ENCODE data around the gene PMF1.
"Not testable (repeated sequence)": the region's sequence is repeated elsewhere in the genome, so short reads cannot be mapped to it uniquely, and the experiment has no call there.

The PMF1 gene

GRCh38 chr1:156186347-156187177 is 26.2 kb upstream of the PMF1 start:
- not testable (repeated sequence) for H3K9me3 ChIP-seq (ENCODE audit: low read length); H3K27me3 ChIP-seq (ENCODE audit: insufficient read depth, low read length); H3K4me3 ChIP-seq (ENCODE audit: low read length); H2AFZ ChIP-seq (ENCODE audit: low read depth, low read length); H3K36me3 ChIP-seq (ENCODE audit: insufficient read depth, low read length); H3K4me1 ChIP-seq (ENCODE audit: insufficient read depth, low read length)

DNA sequence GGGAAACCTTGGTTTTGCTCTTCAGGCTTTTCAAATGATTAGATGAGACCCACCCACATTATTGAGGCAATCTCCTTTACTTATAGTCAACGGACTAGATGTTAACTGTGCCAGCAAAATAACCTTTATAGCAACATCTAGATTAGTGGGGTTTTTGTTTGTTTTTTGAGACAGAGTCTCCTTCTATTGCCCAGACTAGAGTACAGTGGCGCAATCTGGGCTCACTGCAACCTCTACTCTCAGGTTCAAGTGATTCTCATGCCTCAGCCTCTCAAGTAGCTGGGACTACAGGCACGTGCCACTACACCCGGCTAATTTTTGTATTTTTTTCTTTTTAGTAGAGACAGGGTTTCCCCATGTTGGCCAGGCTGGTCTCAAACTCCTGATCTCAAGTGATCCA is 22.5 kb upstream of the PMF1 start:
- H3K27me3 ChIP-seq (ENCODE audit: insufficient read depth, low read length); H3K4me1 ChIP-seq (ENCODE audit: insufficient read depth, low read length); H3K9me3 ChIP-seq (ENCODE audit: low read length); H3K36me3 ChIP-seq (ENCODE audit: insufficient read depth, low read length); H2AFZ ChIP-seq (ENCODE audit: low read depth, low read length); H3K4me3 ChIP-seq (ENCODE audit: low read length): not testable (repeated sequence)

- Histone ChIP-seq H3K4me1 (ENCODE audit: insufficient read depth, low read length) (peaks cover 8% of the 10 kb centered on the region), H3K9me3 (ENCODE audit: low read length) (peaks cover 2% of the 10 kb centered on the region), H3K27me3 (ENCODE audit: insufficient read depth, low read length) (no peaks in the 10 kb centered on the region), H3K4me3 (ENCODE audit: low read length) (no peak overlapping the region), H3K36me3 (ENCODE audit: insufficient read depth, low read length) (no peaks in the 10 kb centered on the region), H2AFZ (ENCODE audit: low read depth, low read length) (no peak overlapping the region)
These were observed 21.4 kb upstream of the PMF1 start for GRCh38 chr1:156191292-156191964.

DNA sequence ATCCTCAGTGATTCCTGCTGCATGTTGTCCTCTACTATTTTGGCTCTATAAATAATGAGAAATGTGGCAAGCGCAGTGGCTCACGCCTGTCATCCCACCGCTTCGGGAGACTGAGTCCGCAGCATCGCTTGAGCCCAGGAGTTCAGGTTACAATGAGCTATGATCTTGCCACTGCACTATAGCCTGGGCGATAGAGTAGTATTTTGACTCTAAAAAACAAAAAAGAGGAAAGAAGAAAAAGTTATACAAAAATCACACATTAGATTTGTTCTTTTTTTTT is 19.7 kb upstream of the PMF1 start:
- peaks cover 8% of the 10 kb centered on the region for H3K4me1 ChIP-seq (ENCODE audit: insufficient read depth, low read length)
- H3K4me3 ChIP-seq (ENCODE audit: low read length): no peak overlapping the region
- peak overlapping the region; percentile 59 for H2AFZ ChIP-seq (ENCODE audit: low read depth, low read length)
- no peaks in the 10 kb centered on the region for H3K27me3 ChIP-seq (ENCODE audit: insufficient read depth, low read length)
- H3K36me3 ChIP-seq (ENCODE audit: insufficient read depth, low read length): no peaks in the 10 kb centered on the region
- peaks cover 2% of the 10 kb centered on the region for H3K9me3 ChIP-seq (ENCODE audit: low read length)

DNA sequence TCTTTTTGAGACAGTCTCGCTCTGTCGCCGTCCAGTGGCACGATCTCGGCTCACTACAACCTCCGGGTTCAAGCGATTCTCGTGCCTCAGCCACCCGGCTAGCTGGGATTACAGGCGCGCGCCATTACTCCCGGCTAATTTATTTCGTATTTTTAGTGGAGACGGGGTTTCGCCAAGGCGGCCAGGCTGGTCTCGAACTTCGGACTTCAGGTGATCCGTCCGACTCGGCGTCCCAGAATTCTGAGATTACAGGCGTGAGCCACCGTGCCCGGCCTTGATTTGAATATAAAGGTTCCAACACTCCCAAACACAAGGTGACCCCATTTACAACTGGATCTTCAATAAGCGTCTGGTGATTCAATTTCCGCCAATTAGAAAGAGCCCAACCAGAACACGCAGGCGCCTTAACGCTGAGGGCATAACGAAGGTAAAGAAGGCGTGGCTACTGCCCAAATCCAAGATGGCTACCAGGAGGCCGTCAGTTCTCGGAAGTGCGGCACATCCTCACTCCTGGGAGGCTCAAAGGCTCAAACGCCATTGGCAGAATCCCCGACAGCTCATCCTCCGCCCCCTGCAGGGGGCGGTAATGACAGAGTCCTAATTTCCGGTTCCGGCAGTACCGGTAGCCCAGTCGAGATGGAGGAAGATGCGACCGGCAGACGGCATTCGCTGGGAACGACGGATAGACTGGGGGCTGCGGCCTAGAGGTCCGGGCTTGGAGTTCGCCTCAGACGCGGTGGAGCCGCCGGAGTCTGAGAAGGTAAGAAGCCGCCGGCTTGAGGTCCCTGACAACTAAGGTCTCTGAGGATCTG is 19.1 kb upstream of the PMF1 start, which contains the start of gene SLC25A44:
TSS of gene SLC25A44 (plus strand) at position 617 of the 812 bp plus-strand sequence. CDS start 5,744 bp downstream, outside the sequence.
- H3K9me3 ChIP-seq (ENCODE audit: low read length): peaks cover 2% of the 10 kb centered on the region
- peak within 1 kb of the TSS; percentile 79 for H3K4me3 ChIP-seq (ENCODE audit: low read length)
- peaks cover 8% of the 10 kb centered on the region for H3K4me1 ChIP-seq (ENCODE audit: insufficient read depth, low read length)
- H3K27me3 ChIP-seq (ENCODE audit: insufficient read depth, low read length): no peaks in the 10 kb centered on the region
- peak within 1 kb of the TSS; percentile 59 for H2AFZ ChIP-seq (ENCODE audit: low read depth, low read length)
- no peaks in the 10 kb centered on the region for H3K36me3 ChIP-seq (ENCODE audit: insufficient read depth, low read length)

GRCh38 chr1:156194300-156194652 is 18.5 kb upstream of the PMF1 start:
- Histone ChIP-seq H3K4me1 (ENCODE audit: insufficient read depth, low read length) (peaks cover 8% of the 10 kb centered on the region), H3K4me3 (ENCODE audit: low read length) (peak overlapping the region; percentile 79), H3K36me3 (ENCODE audit: insufficient read depth, low read length) (no peaks in the 10 kb centered on the region), H3K9me3 (ENCODE audit: low read length) (no peaks in the 10 kb centered on the region), H3K27me3 (ENCODE audit: insufficient read depth, low read length) (no peaks in the 10 kb centered on the region), H2AFZ (ENCODE audit: low read depth, low read length) (no peak overlapping the region)

DNA sequence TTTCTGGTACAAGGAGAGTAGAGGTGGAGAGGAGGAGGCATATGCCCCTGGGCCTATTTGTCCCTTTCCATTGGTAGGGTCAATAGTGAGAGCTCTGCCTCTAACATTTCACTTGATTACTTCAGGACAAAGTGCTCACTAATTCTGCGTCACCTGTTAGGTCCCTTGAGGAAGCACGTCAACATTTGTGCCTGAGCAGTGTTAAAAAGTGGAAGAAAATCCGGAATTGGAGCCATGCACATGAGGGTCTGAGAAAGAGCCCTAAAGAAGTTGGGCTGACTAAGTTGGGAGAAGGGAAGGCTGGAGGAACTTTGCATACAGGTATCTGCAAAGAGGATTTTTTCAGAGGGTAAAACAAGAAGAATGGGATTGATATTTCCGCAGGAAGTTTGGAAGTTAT is 17.0 kb upstream of the PMF1 start:
- no peak overlapping the region for H2AFZ ChIP-seq (ENCODE audit: low read depth, low read length)
- H3K27me3 ChIP-seq (ENCODE audit: insufficient read depth, low read length): no peaks in the 10 kb centered on the region
- no peaks in the 10 kb centered on the region for H3K9me3 ChIP-seq (ENCODE audit: low read length)
- H3K4me1 ChIP-seq (ENCODE audit: insufficient read depth, low read length): peaks cover 8% of the 10 kb centered on the region
- H3K4me3 ChIP-seq (ENCODE audit: low read length): no peak overlapping the region
- peaks cover 10% of the 10 kb centered on the region for H3K36me3 ChIP-seq (ENCODE audit: insufficient read depth, low read length)

DNA sequence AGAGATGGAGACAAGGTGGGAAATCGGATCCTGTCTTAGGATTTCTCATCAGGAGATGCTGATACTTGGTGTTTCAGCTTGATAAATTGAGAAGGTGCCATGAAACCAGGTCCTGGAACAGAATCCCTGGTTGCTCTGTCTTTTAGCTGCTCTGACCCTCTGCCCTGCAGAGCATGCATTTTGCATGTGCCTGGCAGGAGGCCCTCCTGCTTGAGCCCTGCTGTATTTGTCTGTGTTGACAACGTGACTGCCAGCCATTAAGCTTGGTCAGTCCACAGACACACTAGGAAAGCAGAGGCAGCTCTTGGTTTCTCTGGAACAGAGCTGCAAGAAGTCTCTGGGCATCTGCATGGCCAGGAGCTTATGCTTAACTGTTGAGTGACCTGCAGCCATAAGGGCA is 16.4 kb upstream of the PMF1 start:
- Histone ChIP-seq H3K36me3 (ENCODE audit: insufficient read depth, low read length) (peaks cover 10% of the 10 kb centered on the region), H2AFZ (ENCODE audit: low read depth, low read length) (no peak overlapping the region), H3K4me1 (ENCODE audit: insufficient read depth, low read length) (peaks cover 8% of the 10 kb centered on the region), H3K27me3 (ENCODE audit: insufficient read depth, low read length) (no peaks in the 10 kb centered on the region), H3K4me3 (ENCODE audit: low read length) (no peak overlapping the region), H3K9me3 (ENCODE audit: low read length) (no peaks in the 10 kb centered on the region)

GRCh38 chr1:156198831-156199349 is 13.9 kb upstream of the PMF1 start:
- peaks cover 8% of the 10 kb centered on the region for H3K4me1 ChIP-seq (ENCODE audit: insufficient read depth, low read length)
- no peaks in the 10 kb centered on the region for H3K9me3 ChIP-seq (ENCODE audit: low read length)
- H3K36me3 ChIP-seq (ENCODE audit: insufficient read depth, low read length): peaks cover 15% of the 10 kb centered on the region
- no peaks in the 10 kb centered on the region for H3K27me3 ChIP-seq (ENCODE audit: insufficient read depth, low read length)
- no peak overlapping the region for H2AFZ ChIP-seq (ENCODE audit: low read depth, low read length)
- H3K4me3 ChIP-seq (ENCODE audit: low read length): no peak overlapping the region

- H3K27me3 ChIP-seq (ENCODE audit: insufficient read depth, low read length): no peaks in the 10 kb centered on the region
- no peak overlapping the region for H3K4me3 ChIP-seq (ENCODE audit: low read length)
- no peak overlapping the region for H2AFZ ChIP-seq (ENCODE audit: low read depth, low read length)
- no peaks in the 10 kb centered on the region for H3K9me3 ChIP-seq (ENCODE audit: low read length)
- peaks cover 17% of the 10 kb centered on the region for H3K36me3 ChIP-seq (ENCODE audit: insufficient read depth, low read length)
- H3K4me1 ChIP-seq (ENCODE audit: insufficient read depth, low read length): no peaks in the 10 kb centered on the region
These were observed 12.8 kb upstream of the PMF1 start for GRCh38 chr1:156200044-156200443.

- H3K9me3 ChIP-seq (ENCODE audit: low read length): no peaks in the 10 kb centered on the region
- no peaks in the 10 kb centered on the region for H3K4me1 ChIP-seq (ENCODE audit: insufficient read depth, low read length)
- H3K4me3 ChIP-seq (ENCODE audit: low read length): no peak overlapping the region
- peaks cover 26% of the 10 kb centered on the region for H3K36me3 ChIP-seq (ENCODE audit: insufficient read depth, low read length)
- no peaks in the 10 kb centered on the region for H3K27me3 ChIP-seq (ENCODE audit: insufficient read depth, low read length)
- H2AFZ ChIP-seq (ENCODE audit: low read depth, low read length): no peak overlapping the region
These were observed 9.5 kb upstream of the PMF1 start for GRCh38 chr1:156203331-156203730.

DNA sequence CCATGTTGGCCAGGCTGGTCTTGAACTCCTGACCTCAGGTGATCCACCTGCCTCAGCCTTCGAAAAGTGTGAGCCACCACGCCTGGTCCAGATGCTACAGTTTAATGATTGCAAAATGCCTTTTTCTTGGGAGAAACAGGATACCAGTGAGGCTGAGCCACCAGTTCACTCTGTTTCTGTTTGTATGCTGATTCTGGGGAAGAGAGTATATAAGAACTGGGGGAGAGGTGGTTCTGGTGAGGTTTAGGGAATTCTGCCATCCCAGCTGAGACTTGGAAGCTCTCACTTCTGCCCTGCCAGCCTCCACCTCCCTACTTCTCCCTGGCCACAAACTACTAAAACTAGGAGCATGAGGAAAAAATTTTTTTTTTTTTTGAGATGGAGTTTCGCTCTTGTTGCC is 8.1 kb upstream of the PMF1 start:
- no peaks in the 10 kb centered on the region for H3K4me1 ChIP-seq (ENCODE audit: insufficient read depth, low read length)
- no peak overlapping the region for H3K4me3 ChIP-seq (ENCODE audit: low read length)
- no peaks in the 10 kb centered on the region for H3K27me3 ChIP-seq (ENCODE audit: insufficient read depth, low read length)
- peaks cover 27% of the 10 kb centered on the region for H3K36me3 ChIP-seq (ENCODE audit: insufficient read depth, low read length)
- no peaks in the 10 kb centered on the region for H3K9me3 ChIP-seq (ENCODE audit: low read length)
- H2AFZ ChIP-seq (ENCODE audit: low read depth, low read length): no peak overlapping the region

GRCh38 chr1:156211243-156211642 is 1.6 kb upstream of the PMF1 start:
- H3K4me1 ChIP-seq (ENCODE audit: insufficient read depth, low read length): peaks cover 10% of the 10 kb centered on the region
- no peaks in the 10 kb centered on the region for H3K9me3 ChIP-seq (ENCODE audit: low read length)
- no peak overlapping the region for H3K4me3 ChIP-seq (ENCODE audit: low read length)
- H2AFZ ChIP-seq (ENCODE audit: low read depth, low read length): no peak overlapping the region
- no peaks in the 10 kb centered on the region for H3K27me3 ChIP-seq (ENCODE audit: insufficient read depth, low read length)
- peaks cover 39% of the 10 kb centered on the region for H3K36me3 ChIP-seq (ENCODE audit: insufficient read depth, low read length)

Data from neuron (in vitro differentiated cells).